ENCODE results near the gene CGAS.
"Not testable (repeated sequence)": the region's sequence is repeated elsewhere in the genome, so short reads cannot be mapped to it uniquely, and the experiment has no call there.

The CGAS gene

DNA sequence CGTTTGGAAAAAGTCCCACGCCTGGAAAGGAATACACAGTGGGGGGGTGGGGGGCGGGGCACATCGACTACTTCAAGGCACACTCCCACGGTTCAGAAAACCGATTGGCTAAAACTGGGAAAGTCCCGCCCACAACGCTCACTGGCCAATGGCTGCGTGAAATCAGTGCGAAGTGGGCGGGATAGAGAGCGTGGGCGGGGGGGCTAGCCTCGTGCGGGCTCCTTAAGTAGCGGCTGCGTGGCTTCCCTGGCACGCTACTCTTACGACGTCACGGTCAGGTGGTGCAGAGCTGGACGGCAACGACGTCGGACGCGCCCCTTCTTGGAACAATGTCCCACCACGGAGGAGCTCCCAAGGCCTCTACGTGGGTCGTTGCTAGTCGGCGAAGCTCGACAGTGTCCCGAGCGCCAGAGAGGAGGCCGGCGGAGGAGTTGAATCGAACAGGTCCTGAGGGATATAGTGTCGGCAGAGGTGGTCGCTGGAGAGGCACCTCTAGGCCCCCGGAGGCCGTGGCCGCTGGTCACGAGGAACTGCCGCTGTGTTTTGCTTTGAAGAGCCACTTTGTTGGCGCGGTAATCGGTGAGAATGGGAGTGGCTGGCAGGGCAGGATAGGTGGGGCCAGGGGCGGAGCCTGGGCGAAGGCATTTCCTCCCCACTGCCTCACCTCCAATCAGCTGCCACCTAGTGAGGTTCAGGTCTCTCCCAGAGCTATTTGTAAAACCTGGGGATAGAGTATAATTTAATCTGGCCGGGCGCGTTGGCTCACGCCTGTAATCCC is 57.3 kb downstream of the CGAS start, which contains the start of gene DDX43:
Gene DDX43 (plus strand): TSS at position 252 of the 778 bp plus-strand sequence. CDS start 78 bp downstream, at position 330.
- no peak for DNase-seq

DNA sequence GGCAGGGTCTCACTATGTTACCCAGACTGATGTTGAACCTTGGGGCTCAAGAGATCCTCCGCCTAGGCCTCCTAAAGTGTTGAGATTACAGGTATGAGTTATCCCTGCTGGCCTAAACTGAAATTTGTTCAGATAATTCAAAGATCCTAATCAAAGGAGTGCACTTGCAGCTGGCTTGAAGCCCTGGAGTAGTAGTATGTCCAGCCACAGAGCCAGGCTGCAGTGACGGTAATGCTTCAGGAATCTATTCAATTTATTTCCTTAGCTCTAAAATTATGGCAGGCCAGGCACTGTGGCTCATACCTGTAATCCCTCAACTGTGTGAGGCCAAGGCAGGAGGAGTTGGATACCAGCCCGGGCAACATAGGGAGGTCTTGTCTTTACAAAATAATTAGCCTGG is 58.8 kb downstream of the CGAS start:
- DNase-seq = no peak

DNA sequence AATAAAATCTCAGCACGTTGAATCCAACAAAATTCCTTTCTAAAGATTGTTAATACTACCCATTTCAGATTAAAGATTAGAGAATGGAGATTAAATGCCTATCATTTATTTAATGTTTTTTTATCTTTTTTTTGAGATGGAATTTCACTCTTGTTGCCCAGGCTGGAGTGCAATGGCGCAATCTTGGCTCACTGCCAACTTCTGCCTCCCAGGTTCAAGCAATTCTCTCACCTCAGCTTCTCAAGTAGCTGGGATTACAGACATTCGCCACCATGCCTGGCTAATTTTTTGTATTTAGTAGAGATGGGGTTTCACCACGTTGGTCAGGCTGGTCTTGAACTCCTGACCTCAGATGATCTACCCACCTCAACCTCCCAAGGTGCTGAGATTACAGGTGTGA is 59.9 kb downstream of the CGAS start:
- not testable (repeated sequence) for DNase-seq

DNA sequence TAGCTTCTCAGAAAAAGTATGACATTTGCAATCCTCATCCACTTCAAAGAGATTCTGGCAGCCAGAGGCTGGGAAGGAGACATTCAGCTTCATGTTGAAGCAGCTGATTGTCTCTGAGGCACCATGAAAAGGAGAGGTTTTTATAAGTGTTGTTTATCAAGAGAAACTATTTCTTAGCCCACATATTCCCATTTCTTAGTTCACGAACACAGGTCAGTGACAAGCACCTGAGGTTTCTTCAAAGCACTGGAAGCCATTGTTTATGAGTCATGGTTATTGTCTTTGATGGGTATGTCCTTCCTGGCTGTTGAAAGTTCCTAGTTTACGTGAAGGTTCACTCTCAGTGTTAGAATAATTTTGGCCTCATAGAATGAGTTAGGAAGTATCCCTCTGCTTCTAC is 60.4 kb downstream of the CGAS start:
- no peak for DNase-seq

DNA sequence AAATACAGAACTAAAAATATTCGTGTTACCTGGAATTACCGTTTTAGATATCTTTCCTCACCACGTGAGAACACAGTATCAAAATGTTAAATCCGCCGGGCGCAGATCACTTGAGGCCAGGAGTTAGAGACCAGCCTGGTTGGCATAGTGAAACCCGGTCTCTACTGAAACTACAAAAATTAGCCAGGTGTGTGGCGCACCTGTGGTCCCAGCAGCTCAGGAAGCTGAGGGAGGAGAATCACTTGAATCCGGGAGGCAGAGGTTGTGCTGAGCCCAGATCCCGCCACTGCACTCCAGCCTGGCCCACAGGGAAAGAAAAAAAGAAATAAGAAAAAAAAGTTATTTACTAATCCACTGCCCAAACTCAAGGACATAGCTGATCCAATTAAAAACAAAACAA is 62.2 kb downstream of the CGAS start:
- DNase-seq = no peak

DNA sequence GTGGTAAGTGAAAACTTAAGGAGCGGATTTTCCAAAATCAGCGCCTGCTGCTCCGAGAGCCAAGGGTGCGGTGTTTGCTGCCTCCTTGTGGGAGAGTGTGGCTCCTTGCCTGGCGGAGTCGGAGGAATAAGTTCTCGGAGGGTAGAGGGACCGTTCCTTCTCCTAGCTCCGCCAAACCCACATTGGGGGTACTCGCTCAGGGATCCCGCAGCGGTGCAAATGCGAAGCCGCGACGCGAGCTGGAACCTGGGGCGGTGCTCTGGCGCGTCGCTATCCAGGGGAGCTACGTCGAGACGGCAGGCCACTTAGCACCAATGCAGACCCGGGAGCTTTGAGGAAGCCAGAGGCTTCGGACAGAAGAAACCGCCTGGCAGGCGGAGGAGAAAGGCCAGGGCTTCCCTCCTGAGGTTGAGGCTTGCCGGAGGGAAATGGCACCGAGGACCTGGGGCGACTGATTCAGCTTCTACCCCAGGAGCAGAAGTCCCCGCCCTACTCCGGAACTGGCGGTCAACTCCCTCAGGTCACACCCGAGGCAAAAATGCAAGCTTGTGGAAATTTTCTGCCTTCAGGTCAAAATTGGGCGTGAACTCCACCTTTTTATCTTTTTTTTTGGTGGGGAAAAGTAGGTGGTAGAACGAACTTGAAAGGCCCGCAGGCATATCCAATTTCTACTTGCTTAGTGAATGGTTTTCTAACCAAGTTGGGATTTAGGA is 63.1 kb downstream of the CGAS start:
- DNase-seq = peak; percentile 10

DNA sequence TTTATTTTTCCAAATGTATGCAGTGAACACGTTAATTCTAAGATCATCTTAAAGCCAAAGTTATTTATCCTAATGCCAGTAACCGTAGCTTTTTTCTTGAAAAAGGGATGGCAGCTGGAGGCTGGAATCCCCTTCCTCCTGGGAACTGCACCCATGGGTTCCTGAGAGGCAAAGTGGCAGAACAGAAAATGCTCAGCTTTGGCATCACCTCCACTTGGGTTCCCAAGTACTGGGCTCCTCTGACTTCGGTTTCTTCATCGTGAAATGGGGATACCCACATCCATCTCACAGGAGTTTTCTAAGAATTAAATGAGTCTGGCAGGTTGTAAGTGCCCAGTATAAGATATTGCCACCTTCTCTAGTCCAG is 63.7 kb downstream of the CGAS start:
- no peak for DNase-seq

DNA sequence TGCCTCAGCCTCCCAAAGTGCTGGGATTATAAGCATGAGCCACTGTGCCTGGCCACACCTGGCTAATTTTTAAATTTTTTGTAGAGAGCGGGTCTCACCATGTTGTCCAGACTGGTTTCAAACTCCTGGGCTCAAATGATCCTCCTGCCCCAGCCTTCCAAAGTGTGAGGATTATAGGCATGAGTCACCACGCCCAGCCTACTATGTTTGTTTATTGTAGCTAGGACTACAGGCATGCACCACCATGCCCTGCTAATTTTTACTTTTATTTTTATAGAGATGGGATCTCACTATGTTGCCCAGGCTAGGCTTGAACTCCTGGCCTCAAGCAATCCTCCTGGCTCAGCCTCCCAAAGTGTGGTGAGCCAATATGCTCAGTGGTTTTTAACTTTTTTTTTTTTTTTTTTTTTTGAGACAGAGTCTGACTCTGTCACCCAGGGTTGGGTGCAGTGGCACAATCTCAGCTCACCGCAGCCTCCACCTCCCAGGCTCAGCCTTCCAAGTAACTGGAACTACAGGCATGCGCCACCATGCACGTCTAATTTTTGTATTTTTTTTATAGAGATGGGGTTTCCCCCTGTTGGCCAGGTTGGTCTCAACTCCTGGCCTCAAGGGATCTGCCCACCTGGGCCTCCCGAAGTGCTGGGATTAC is 69.5 kb downstream of the CGAS start:
- no peak for DNase-seq

DNA sequence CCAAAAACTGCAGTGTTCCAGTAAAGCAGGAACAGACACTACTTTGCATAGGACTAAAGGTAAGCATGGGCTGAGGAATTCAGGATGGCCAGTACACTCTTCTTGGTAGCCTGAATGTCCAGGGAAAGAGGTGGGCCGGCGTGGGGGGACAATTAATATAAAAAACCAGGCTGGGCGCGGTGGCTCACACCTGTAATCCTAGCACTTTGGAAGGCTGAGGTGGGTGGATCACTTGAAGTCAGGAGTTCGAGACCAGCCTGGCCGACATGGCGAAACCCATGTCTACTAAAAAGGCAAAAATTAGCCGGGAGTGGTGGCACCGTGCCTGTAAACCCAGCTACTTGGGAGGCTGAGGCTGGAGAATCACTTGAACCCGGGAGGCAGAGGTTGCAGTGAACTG is 70.6 kb downstream of the CGAS start:
- DNase-seq = not testable (repeated sequence)

DNA sequence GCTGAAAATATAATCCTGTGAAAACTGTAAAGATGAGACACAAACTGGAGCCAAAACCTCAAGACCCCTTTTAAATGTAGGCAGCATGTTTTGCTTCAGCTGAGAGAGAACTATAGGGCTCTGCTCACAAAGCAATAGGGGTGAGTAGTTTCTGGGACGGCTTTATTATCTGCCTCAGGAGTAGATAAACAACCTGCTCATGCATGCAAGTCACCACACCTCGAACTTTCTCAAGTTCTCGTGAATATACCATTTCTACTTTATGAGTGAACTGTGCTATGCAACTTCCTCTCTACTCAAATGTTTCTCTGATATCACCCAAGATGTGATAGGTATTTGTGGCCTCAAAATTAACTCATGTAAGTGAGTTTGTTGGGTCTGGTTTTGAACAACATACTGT is 74.9 kb downstream of the CGAS start:
- DNase-seq = no peak

DNA sequence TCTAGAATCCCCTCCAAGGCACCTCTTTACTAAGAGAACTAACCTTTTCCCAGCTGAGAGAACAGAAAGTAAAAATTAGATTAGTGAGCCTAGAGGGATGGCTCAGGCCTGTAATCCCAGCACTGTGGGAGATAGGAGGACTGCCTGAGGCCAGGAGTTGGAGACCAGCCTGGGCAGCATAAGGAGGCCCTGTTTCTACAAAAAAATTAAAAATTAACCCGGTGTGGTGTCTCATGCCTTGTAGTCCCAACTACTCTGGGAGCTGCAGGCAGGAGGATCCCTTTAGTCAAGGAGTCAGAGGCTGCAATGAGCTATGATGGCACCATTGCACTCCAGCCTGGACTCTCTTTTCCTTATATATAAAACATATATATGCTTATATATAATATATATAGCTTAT is 76.9 kb downstream of the CGAS start:
- no peak for DNase-seq
